GM23338 (cell line): ENCODE results near the gene PHACTR1. TPM values are rescaled to one million over a fixed set of nuclear protein-coding genes. Genes with fewer than 3 reads are reported as not detected.

Experiments
- ATAC-seq: fragments of 200-7000 bp; cut with Tn5 transposase; 3 replicates; pipeline ENCODE4 v1.9.1; 2020
- DNase-seq: peaks from one replicate; pipeline ENCODE4 v3.0.0-alpha.2; 2015; ENCODE audit warnings: low spot score
- H2AFZ ChIP-seq: fragments of 200-600 bp; sonication (generic); 2 replicates; pipeline ENCODE4 v1.8.0; 2016; ENCODE audit warnings: antibody characterized with exemption, mild to moderate bottlenecking, moderate library complexity
- H3F3A ChIP-seq: fragments of 200-600 bp; sonication (generic); replicated peaks from 2 replicates; pipeline ENCODE4 v1.8.0; 2017; ENCODE audit warnings: antibody characterized with exemption, mixed run types, low read depth
- H3K27ac ChIP-seq: fragments of 200-600 bp; sonication (generic); 2 replicates; pipeline ENCODE4 v1.6.1; 2016; ENCODE audit warnings: low read depth
- H3K27me3 ChIP-seq: fragments of 200-600 bp; sonication (generic); 2 replicates; pipeline ENCODE4 v1.8.0; 2016; ENCODE audit warnings: mild to moderate bottlenecking, mixed run types, moderate library complexity; ENCODE audit not compliant: insufficient read depth
- H3K36me3 ChIP-seq: fragments of 200-600 bp; sonication (generic); 2 replicates; pipeline ENCODE4 v1.8.0; 2016; ENCODE audit warnings: mild to moderate bottlenecking; ENCODE audit not compliant: insufficient read depth
- H3K4me1 ChIP-seq: fragments of 200-600 bp; sonication (generic); 2 replicates; pipeline ENCODE4 v1.8.0; 2016; ENCODE audit warnings: mild to moderate bottlenecking, moderate library complexity; ENCODE audit not compliant: insufficient read depth
- H3K4me2 ChIP-seq: fragments of 200-600 bp; sonication (generic); 2 replicates; pipeline ENCODE4 v1.7.1; 2017; ENCODE audit warnings: mixed run types
- H3K4me3 ChIP-seq: fragments of 200-600 bp; sonication (generic); 2 replicates; pipeline ENCODE4 v1.6.1; 2016; ENCODE audit warnings: mixed run types
- H3K79me2 ChIP-seq: fragments of 200-600 bp; sonication (generic); replicated peaks from 2 replicates; pipeline ENCODE4 v1.8.0; 2017; ENCODE audit warnings: mild to moderate bottlenecking; ENCODE audit not compliant: insufficient read depth
- H3K9me2 ChIP-seq: fragments of 200-600 bp; sonication (generic); 2 replicates; pipeline ENCODE4 v1.8.0; 2017; ENCODE audit not compliant: insufficient read depth
- H4K20me1 ChIP-seq: fragments of 200-600 bp; sonication (generic); replicated peaks from 2 replicates; pipeline ENCODE4 v1.8.0; 2017; ENCODE audit warnings: mild to moderate bottlenecking; ENCODE audit not compliant: insufficient read depth
- H3K27ac Mint-ChIP-seq: 2 replicates; pipeline ENCODE4 v1.8.0; 2020; ENCODE audit warnings: inconsistent platforms, mild to moderate bottlenecking, moderate library complexity, mixed read lengths
- H3K27me3 Mint-ChIP-seq: 3 replicates; pipeline ENCODE4 v1.8.0; 2022; ENCODE audit warnings: low read depth, mild to moderate bottlenecking, moderate library complexity, mixed read lengths, inconsistent platforms; ENCODE audit not compliant: insufficient read depth, poor library complexity
- H3K36me3 Mint-ChIP-seq: 3 replicates; pipeline ENCODE4 v1.8.0; 2021; ENCODE audit warnings: low read depth, mild to moderate bottlenecking, inconsistent platforms, moderate library complexity, mixed read lengths
- H3K4me1 Mint-ChIP-seq: 3 replicates; pipeline ENCODE4 v1.8.0; 2020; ENCODE audit warnings: mild to moderate bottlenecking, inconsistent platforms, mixed read lengths
- H3K4me3 Mint-ChIP-seq: 3 replicates; pipeline ENCODE4 v1.8.0; 2021; ENCODE audit warnings: moderate library complexity, mild to moderate bottlenecking, inconsistent platforms, mixed read lengths
- H3K9me3 Mint-ChIP-seq: 3 replicates; pipeline ENCODE4 v1.8.0; 2020; ENCODE audit warnings: moderate library complexity, mild to moderate bottlenecking, inconsistent platforms, mixed read lengths
- ETS1 ChIP-seq: IDR thresholded peaks from 2 replicates; pipeline ENCODE4 v1.6.1; 2016; ENCODE audit warnings: antibody characterized with exemption
- EZH2 ChIP-seq: fragments of 200-600 bp; sonication (generic); IDR thresholded peaks from one replicate; pipeline ENCODE4 v1.8.0; 2017; ENCODE audit warnings: antibody characterized with exemption, mild to moderate bottlenecking, low read depth; ENCODE audit not compliant: unreplicated experiment
- EZH2phosphoT487 ChIP-seq: fragments of 200-600 bp; sonication (generic); IDR thresholded peaks from one replicate; pipeline ENCODE4 v1.8.1; 2018; ENCODE audit warnings: antibody characterized with exemption; ENCODE audit not compliant: unreplicated experiment
- JUNB ChIP-seq: IDR thresholded peaks from one replicate; pipeline ENCODE4 v1.6.1; 2016; ENCODE audit warnings: antibody characterized with exemption; ENCODE audit not compliant: unreplicated experiment
- NANOG ChIP-seq: IDR thresholded peaks from 2 replicates; pipeline ENCODE4 v1.6.1; 2016; ENCODE audit warnings: antibody characterized with exemption, borderline replicate concordance
- POLR2AphosphoS5 ChIP-seq: IDR thresholded peaks from 2 replicates; pipeline ENCODE4 v1.6.1; 2016; ENCODE audit warnings: antibody characterized with exemption, low read depth
- REST ChIP-seq: IDR thresholded peaks from one replicate; pipeline ENCODE4 v1.6.1; 2018; ENCODE audit warnings: antibody characterized with exemption; ENCODE audit not compliant: unreplicated experiment
- STAT1 ChIP-seq: IDR thresholded peaks from one replicate; pipeline ENCODE4 v1.6.1; 2016; ENCODE audit warnings: antibody characterized with exemption; ENCODE audit not compliant: unreplicated experiment
- ZNF114 ChIP-seq: fragments of 250-450 bp; sonication (Bioruptor Pico); IDR thresholded peaks from 2 replicates; pipeline ENCODE4 v1.5.0; 2020; ENCODE audit warnings: mild to moderate bottlenecking, moderate library complexity
- ZNF331 ChIP-seq: fragments of 250-450 bp; sonication (Bioruptor Pico); IDR thresholded peaks from 2 replicates; pipeline ENCODE4 v1.5.0; 2020; ENCODE audit warnings: low read depth, mild to moderate bottlenecking, moderate library complexity
- polyA plus RNA-seq: library from polyadenylated mRNA; unstranded; fragments of >200 nt; fragmentation: Nextera tagmentation; extraction: Ambion mirVana; gene quantifications from 2 replicates; pipeline ENCODE4 v1.2.1, GENCODE V29; 2016
- total RNA-seq: library from RNA; depleted of rRNA; stranded (reverse); fragments of >200 nt; shearing (Covaris generic); gene quantifications from 2 replicates; pipeline ENCODE4 v1.2.3, GENCODE V29; 2014
- TF ChIP-seq, protein P1 (sequence below): fragments of 250-450 bp; sonication (Bioruptor Pico); IDR thresholded peaks from 2 replicates; pipeline ENCODE4 v1.5.0; 2020; ENCODE audit warnings: mild to moderate bottlenecking, moderate library complexity
- TF ChIP-seq, protein P2 (sequence below), 2 experiments: fragments of 200-600 bp in 1 of 2; sonication (generic) in 1 of 2; conservative IDR thresholded peaks; 2 replicates each; pipeline versions ENCODE4 v1.5.1 to v1.6.1; 2016 to 2017; ENCODE audit warnings: antibody characterized with exemption in 2 of 2, low read depth in 2 of 2, mild to moderate bottlenecking in 2 of 2, moderate library complexity in 1 of 2

PHACTR1 gene
- total and polyA plus RNA-seq, 2 experiments from 2014 or later, result 5.9 to 19.3 TPM

- TF ChIP-seq, protein P1, sequence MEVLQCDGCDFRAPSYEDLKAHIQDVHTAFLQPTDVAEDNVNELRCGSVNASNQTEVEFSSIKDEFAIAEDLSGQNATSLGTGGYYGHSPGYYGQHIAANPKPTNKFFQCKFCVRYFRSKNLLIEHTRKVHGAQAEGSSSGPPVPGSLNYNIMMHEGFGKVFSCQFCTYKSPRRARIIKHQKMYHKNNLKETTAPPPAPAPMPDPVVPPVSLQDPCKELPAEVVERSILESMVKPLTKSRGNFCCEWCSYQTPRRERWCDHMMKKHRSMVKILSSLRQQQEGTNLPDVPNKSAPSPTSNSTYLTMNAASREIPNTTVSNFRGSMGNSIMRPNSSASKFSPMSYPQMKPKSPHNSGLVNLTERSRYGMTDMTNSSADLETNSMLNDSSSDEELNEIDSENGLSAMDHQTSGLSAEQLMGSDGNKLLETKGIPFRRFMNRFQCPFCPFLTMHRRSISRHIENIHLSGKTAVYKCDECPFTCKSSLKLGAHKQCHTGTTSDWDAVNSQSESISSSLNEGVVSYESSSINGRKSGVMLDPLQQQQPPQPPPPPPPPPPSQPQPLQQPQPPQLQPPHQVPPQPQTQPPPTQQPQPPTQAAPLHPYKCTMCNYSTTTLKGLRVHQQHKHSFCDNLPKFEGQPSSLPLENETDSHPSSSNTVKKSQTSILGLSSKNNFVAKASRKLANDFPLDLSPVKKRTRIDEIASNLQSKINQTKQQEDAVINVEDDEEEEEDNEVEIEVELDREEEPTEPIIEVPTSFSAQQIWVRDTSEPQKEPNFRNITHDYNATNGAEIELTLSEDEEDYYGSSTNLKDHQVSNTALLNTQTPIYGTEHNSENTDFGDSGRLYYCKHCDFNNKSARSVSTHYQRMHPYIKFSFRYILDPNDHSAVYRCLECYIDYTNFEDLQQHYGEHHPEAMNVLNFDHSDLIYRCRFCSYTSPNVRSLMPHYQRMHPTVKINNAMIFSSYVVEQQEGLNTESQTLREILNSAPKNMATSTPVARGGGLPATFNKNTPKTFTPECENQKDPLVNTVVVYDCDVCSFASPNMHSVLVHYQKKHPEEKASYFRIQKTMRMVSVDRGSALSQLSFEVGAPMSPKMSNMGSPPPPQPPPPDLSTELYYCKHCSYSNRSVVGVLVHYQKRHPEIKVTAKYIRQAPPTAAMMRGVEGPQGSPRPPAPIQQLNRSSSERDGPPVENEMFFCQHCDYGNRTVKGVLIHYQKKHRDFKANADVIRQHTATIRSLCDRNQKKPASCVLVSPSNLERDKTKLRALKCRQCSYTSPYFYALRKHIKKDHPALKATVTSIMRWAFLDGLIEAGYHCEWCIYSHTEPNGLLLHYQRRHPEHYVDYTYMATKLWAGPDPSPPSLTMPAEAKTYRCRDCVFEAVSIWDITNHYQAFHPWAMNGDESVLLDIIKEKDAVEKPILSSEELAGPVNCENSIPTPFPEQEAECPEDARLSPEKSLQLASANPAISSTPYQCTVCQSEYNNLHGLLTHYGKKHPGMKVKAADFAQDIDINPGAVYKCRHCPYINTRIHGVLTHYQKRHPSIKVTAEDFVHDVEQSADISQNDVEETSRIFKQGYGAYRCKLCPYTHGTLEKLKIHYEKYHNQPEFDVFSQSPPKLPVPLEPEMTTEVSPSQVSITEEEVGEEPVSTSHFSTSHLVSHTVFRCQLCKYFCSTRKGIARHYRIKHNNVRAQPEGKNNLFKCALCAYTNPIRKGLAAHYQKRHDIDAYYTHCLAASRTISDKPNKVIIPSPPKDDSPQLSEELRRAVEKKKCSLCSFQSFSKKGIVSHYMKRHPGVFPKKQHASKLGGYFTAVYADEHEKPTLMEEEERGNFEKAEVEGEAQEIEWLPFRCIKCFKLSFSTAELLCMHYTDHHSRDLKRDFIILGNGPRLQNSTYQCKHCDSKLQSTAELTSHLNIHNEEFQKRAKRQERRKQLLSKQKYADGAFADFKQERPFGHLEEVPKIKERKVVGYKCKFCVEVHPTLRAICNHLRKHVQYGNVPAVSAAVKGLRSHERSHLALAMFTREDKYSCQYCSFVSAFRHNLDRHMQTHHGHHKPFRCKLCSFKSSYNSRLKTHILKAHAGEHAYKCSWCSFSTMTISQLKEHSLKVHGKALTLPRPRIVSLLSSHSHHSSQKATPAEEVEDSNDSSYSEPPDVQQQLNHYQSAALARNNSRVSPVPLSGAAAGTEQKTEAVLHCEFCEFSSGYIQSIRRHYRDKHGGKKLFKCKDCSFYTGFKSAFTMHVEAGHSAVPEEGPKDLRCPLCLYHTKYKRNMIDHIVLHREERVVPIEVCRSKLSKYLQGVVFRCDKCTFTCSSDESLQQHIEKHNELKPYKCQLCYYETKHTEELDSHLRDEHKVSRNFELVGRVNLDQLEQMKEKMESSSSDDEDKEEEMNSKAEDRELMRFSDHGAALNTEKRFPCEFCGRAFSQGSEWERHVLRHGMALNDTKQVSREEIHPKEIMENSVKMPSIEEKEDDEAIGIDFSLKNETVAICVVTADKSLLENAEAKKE (CRISPR knock-in tag), result no peak
- TF ChIP-seq NANOG (no peak), EZH2phosphoT487 (no peak), ZNF114 (CRISPR knock-in tag) (no peak), EZH2 (no peak), ETS1 (no peak), POLR2AphosphoS5 (no peak), JUNB (no peak), STAT1 (no peak)
These were observed 1.4 kb downstream of the PHACTR1 start (continued) for GRCh38 chr6:12718015-12718414.

DNA sequence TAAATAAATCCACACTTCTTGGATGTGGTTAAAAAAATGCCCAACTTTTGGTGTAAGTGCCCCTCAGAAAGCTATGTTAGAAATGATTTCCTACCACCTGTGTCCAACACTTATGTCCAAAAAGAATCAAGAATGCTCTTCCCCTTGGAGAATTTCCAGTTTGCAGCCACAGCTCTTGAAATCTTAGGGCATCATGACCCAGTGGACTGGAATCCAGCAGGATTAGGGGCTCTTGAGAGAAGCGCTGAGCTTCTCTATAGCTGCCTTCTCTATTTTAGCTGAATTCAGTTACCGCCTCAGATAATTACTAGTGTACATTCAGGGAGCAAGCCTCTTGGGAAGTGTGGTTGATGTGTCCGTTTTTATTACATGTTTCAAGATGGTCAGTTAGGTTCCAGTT is 2.5 kb downstream of the PHACTR1 start:
- Mint-ChIP-seq H3K4me3 (no peak overlapping the region), H3K4me1 (peaks cover 19% of the 10 kb centered on the region), H3K9me3 (no peaks in the 10 kb centered on the region), H3K27me3 (peaks cover 5% of the 10 kb centered on the region), H3K27ac (no peak overlapping the region), H3K36me3 (no peaks in the 10 kb centered on the region)
- no peak overlapping the region for H3K4me3 ChIP-seq
- no peak overlapping the region for H3K27ac ChIP-seq
- no peak overlapping the region for H2AFZ ChIP-seq
- 0 out of 2 replicates have a peak, but pooled peaks cover 14% of the 10 kb centered on the region for H3K9me2 ChIP-seq
- H3F3A ChIP-seq, result no peaks in the 10 kb centered on the region
- DNase-seq (no peak), ATAC-seq (no peak)
- H3K27me3 ChIP-seq, result no peaks in the 10 kb centered on the region
- H4K20me1 ChIP-seq, result no peaks in the 10 kb centered on the region
- H3K4me1 ChIP-seq, result peaks cover 25% of the 10 kb centered on the region
- no peak overlapping the region for H3K4me2 ChIP-seq
- H3K79me2 ChIP-seq, result no peaks in the 10 kb centered on the region
- no peaks in the 10 kb centered on the region for H3K36me3 ChIP-seq
- TF ChIP-seq ZNF114 (CRISPR knock-in tag) (no peak), STAT1 (no peak), ETS1 (no peak), EZH2 (no peak), ZNF331 (no peak), POLR2AphosphoS5 (no peak), JUNB (no peak), REST (no peak)
- TF ChIP-seq, protein P2, sequence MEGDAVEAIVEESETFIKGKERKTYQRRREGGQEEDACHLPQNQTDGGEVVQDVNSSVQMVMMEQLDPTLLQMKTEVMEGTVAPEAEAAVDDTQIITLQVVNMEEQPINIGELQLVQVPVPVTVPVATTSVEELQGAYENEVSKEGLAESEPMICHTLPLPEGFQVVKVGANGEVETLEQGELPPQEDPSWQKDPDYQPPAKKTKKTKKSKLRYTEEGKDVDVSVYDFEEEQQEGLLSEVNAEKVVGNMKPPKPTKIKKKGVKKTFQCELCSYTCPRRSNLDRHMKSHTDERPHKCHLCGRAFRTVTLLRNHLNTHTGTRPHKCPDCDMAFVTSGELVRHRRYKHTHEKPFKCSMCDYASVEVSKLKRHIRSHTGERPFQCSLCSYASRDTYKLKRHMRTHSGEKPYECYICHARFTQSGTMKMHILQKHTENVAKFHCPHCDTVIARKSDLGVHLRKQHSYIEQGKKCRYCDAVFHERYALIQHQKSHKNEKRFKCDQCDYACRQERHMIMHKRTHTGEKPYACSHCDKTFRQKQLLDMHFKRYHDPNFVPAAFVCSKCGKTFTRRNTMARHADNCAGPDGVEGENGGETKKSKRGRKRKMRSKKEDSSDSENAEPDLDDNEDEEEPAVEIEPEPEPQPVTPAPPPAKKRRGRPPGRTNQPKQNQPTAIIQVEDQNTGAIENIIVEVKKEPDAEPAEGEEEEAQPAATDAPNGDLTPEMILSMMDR (conservative IDR thresholded peaks at IDR 0.05; ENCODE audit: low read depth in 2 of 2), result no peak
